MM.1S (cell line): Measurements from ENCODE around the gene BMPER.

Source experiments
- DNase-seq: peaks from one replicate; pipeline ENCODE4 v3.0.0-alpha.2; 2015
- H2AFZ ChIP-seq: fragments of 300-600 bp; sonication (generic); 2 replicates; pipeline ENCODE4 v1.6.0; 2016; ENCODE audit warnings: antibody characterized with exemption, low read length
- H3F3A ChIP-seq: fragments of 300-600 bp; sonication (generic); 2 replicates; pipeline ENCODE4 v1.6.1; 2016; ENCODE audit warnings: mild to moderate bottlenecking, antibody characterized with exemption, low read length, moderate library complexity, mixed read lengths; ENCODE audit not compliant: insufficient read depth
- H3K27ac ChIP-seq: fragments of 300-600 bp; sonication (generic); 2 replicates; pipeline ENCODE4 v1.5.1; 2016; ENCODE audit warnings: mild to moderate bottlenecking, low read length
- H3K27me3 ChIP-seq: fragments of 300-600 bp; sonication (generic); replicated peaks from 2 replicates; pipeline ENCODE4 v1.6.0; 2016; ENCODE audit warnings: low read length; ENCODE audit not compliant: insufficient read depth
- H3K36me3 ChIP-seq: fragments of 300-600 bp; sonication (generic); replicated peaks from 2 replicates; pipeline ENCODE4 v1.6.1; 2016; ENCODE audit warnings: mild to moderate bottlenecking, low read length, mixed read lengths; ENCODE audit not compliant: insufficient read depth
- H3K4me1 ChIP-seq: fragments of 300-600 bp; sonication (generic); 2 replicates; pipeline ENCODE4 v1.6.1; 2016; ENCODE audit warnings: low read length, mixed read lengths
- H3K4me2 ChIP-seq: fragments of 300-600 bp; sonication (generic); 2 replicates; pipeline ENCODE4 v1.6.0; 2016; ENCODE audit warnings: low read depth, low read length
- H3K4me3 ChIP-seq: fragments of 300-600 bp; sonication (generic); 2 replicates; pipeline ENCODE4 v1.5.1; 2016; ENCODE audit warnings: low read length, mixed read lengths
- H3K79me2 ChIP-seq: fragments of 300-600 bp; sonication (generic); 2 replicates; pipeline ENCODE4 v1.6.1; 2016; ENCODE audit warnings: mixed run types, low read length, mixed read lengths
- H3K9ac ChIP-seq: fragments of 300-600 bp; sonication (generic); 2 replicates; pipeline ENCODE4 v1.6.1; 2016; ENCODE audit warnings: low read length, mixed read lengths
- H3K9me2 ChIP-seq: fragments of 300-600 bp; sonication (generic); replicated peaks from 2 replicates; pipeline ENCODE4 v1.6.1; 2016; ENCODE audit warnings: mild to moderate bottlenecking, low read length, mixed read lengths; ENCODE audit not compliant: insufficient read depth
- H3K9me3 ChIP-seq: fragments of 300-600 bp; sonication (generic); replicated peaks from 2 replicates; pipeline ENCODE4 v1.6.1; 2016; ENCODE audit warnings: mild to moderate bottlenecking, low read length, mixed read lengths; ENCODE audit not compliant: insufficient read depth
- H4K20me1 ChIP-seq: fragments of 300-600 bp; sonication (generic); 2 replicates; pipeline ENCODE4 v1.6.1; 2016; ENCODE audit warnings: mild to moderate bottlenecking, low read length, moderate library complexity, mixed read lengths; ENCODE audit not compliant: insufficient read depth
- EZH2 ChIP-seq: fragments of 300-600 bp; sonication (generic); optimal IDR thresholded peaks from 2 replicates; pipeline ENCODE3; 2017; ENCODE audit warnings: low read depth, mild to moderate bottlenecking, antibody characterized with exemption, low read length, mixed read lengths
- EZH2phosphoT487 ChIP-seq: fragments of 300-600 bp; sonication (generic); IDR thresholded peaks from 2 replicates; pipeline ENCODE4 v1.6.1; 2018; ENCODE audit warnings: antibody characterized with exemption, low read length
- TF ChIP-seq, protein P1 (sequence below): fragments of 300-600 bp; sonication (generic); IDR thresholded peaks from 2 replicates; pipeline ENCODE4 v1.5.1; 2016; ENCODE audit warnings: antibody characterized with exemption, low read length, mixed read lengths

Gene BMPER

DNA sequence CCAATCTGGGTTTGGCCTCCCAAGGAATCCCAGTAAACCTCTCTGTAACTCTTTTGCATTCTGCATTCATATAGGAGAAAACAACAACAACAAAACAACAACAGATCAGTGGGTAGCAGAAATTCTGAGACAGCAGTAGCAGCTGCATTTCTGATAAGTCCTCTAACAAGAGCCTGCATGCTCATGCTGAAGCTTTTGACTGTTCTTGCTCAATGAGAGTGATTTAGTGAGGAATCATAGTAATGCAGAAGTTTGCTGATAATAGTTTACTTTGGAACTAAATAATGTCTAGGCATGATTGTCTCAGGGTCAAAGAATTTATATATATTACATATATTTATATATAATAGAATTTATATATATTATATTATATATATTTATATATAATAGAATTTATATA lies 35.2 kb downstream of the BMPER start:
- Histone ChIP-seq H3K4me2 (no peak overlapping the region), H3K9me3 (no peaks in the 10 kb centered on the region)

DNA sequence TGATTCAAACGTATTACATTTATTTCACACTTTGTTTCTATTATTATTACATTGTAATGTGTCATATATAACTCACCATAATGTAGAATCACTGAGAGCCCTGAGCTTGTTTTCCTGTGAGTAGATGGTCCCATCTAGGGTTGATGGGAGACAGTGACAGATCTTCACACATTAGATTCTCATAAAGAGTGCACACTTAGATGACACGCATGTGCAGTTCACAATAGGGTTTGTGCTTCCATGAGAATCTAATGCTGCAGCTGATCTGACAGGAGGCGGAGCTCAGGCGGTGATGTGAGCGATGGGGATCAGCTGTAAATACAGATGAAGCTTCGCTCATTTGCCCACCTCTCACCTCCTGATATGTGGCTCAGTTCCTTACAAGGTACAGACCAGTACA lies 36.1 kb downstream of the BMPER start:
- no peak overlapping the region for H2AFZ ChIP-seq
- DNase-seq, result no peak
- H3K27me3 ChIP-seq, result no peaks in the 10 kb centered on the region
- H3K9ac ChIP-seq, result no peak overlapping the region
- H3K4me2 ChIP-seq, result no peak overlapping the region
- H3K9me3 ChIP-seq, result no peaks in the 10 kb centered on the region
- H3K4me3 ChIP-seq, result no peak overlapping the region
- H3K36me3 ChIP-seq, result no peaks in the 10 kb centered on the region
- no peak overlapping the region for H3K27ac ChIP-seq
- H3F3A ChIP-seq, result no peaks in the 10 kb centered on the region
- no peaks in the 10 kb centered on the region for H4K20me1 ChIP-seq
- H3K9me2 ChIP-seq, result no peaks in the 10 kb centered on the region
- H3K4me1 ChIP-seq, result no peaks in the 10 kb centered on the region
- H3K79me2 ChIP-seq, result no peaks in the 10 kb centered on the region
- TF ChIP-seq EZH2phosphoT487 (no peak), EZH2 (no peak)
- TF ChIP-seq, protein P1, sequence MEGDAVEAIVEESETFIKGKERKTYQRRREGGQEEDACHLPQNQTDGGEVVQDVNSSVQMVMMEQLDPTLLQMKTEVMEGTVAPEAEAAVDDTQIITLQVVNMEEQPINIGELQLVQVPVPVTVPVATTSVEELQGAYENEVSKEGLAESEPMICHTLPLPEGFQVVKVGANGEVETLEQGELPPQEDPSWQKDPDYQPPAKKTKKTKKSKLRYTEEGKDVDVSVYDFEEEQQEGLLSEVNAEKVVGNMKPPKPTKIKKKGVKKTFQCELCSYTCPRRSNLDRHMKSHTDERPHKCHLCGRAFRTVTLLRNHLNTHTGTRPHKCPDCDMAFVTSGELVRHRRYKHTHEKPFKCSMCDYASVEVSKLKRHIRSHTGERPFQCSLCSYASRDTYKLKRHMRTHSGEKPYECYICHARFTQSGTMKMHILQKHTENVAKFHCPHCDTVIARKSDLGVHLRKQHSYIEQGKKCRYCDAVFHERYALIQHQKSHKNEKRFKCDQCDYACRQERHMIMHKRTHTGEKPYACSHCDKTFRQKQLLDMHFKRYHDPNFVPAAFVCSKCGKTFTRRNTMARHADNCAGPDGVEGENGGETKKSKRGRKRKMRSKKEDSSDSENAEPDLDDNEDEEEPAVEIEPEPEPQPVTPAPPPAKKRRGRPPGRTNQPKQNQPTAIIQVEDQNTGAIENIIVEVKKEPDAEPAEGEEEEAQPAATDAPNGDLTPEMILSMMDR, result no peak

More for the DNA sequence above, 35.2 kb downstream of the BMPER start:
- Histone ChIP-seq H3F3A (no peaks in the 10 kb centered on the region), H2AFZ (no peak overlapping the region), H3K79me2 (no peaks in the 10 kb centered on the region), H3K27me3 (no peaks in the 10 kb centered on the region), H3K9ac (no peak overlapping the region), H3K27ac (no peak overlapping the region), H3K4me3 (no peak overlapping the region), H3K4me1 (no peaks in the 10 kb centered on the region), H3K9me2 (no peaks in the 10 kb centered on the region), H3K36me3 (no peaks in the 10 kb centered on the region), H4K20me1 (no peaks in the 10 kb centered on the region)
- no peak for TF ChIP-seq EZH2
- no peak for TF ChIP-seq EZH2phosphoT487
- TF ChIP-seq, protein P1, result no peak
- no peak for DNase-seq

- no peak overlapping the region for H2AFZ ChIP-seq
- no peak overlapping the region for H3K9ac ChIP-seq
- no peaks in the 10 kb centered on the region for H3K36me3 ChIP-seq
- H3K9me3 ChIP-seq, result no peaks in the 10 kb centered on the region
- H3K4me1 ChIP-seq, result no peaks in the 10 kb centered on the region
- no peaks in the 10 kb centered on the region for H3K9me2 ChIP-seq
- no peaks in the 10 kb centered on the region for H3K79me2 ChIP-seq
- no peaks in the 10 kb centered on the region for H3K27me3 ChIP-seq
- no peak overlapping the region for H3K27ac ChIP-seq
- no peak for DNase-seq
- TF ChIP-seq EZH2 (no peak), EZH2phosphoT487 (no peak)
- TF ChIP-seq, protein P1, result no peak
- no peaks in the 10 kb centered on the region for H3F3A ChIP-seq
- no peak overlapping the region for H3K4me3 ChIP-seq
- H3K4me2 ChIP-seq, result no peak overlapping the region
- H4K20me1 ChIP-seq, result no peaks in the 10 kb centered on the region
These were observed 40.9 kb downstream of the BMPER start for GRCh38 chr7:33946094-33946699.
